Skeletal muscle tissue (tissue), 4 donors: Measurements from ENCODE around the gene NEUROG1. TPM values are rescaled to one million over a fixed set of nuclear protein-coding genes. Genes with fewer than 3 reads are reported as not detected.
"Not testable (repeated sequence)": the region's sequence is repeated elsewhere in the genome, so short reads cannot be mapped to it uniquely, and the experiment has no call there.

ENCODE experiments used
- H3K27ac ChIP-seq: one replicate; pipeline ENCODE4 v1.7.0; 2013; ENCODE audit warnings: mild to moderate bottlenecking, low read depth, low read length, inconsistent platforms
- H3K27me3 ChIP-seq, 3 donors: one replicate each; pipeline ENCODE4 v1.7.0; 2013; ENCODE audit warnings: low read length in 3 of 3; ENCODE audit not compliant: control insufficient read depth in 3 of 3, insufficient read depth in 3 of 3
- H3K36me3 ChIP-seq, 3 donors: one replicate each; pipeline ENCODE4 v1.7.0; 2013; ENCODE audit warnings: low read length in 3 of 3; ENCODE audit not compliant: control insufficient read depth in 3 of 3, insufficient read depth in 3 of 3
- H3K4me1 ChIP-seq, 3 donors: one replicate each; pipeline ENCODE4 v1.7.0; 2013; ENCODE audit warnings: low read length in 3 of 3, mild to moderate bottlenecking in 3 of 3; ENCODE audit not compliant: control insufficient read depth in 3 of 3, insufficient read depth in 3 of 3
- H3K4me3 ChIP-seq, 3 donors: one replicate each; pipeline ENCODE4 v1.7.0; 2013; ENCODE audit warnings: low read length in 3 of 3
- H3K9ac ChIP-seq, 3 donors: one replicate each; pipeline ENCODE4 v1.7.0; 2013; ENCODE audit warnings: low read length in 3 of 3, mild to moderate bottlenecking in 3 of 3, moderate library complexity in 2 of 3, low read depth in 1 of 3
- H3K9me3 ChIP-seq, 3 donors: one replicate each; pipeline ENCODE4 v1.7.0; 2013; ENCODE audit warnings: low read length in 3 of 3; ENCODE audit not compliant: control insufficient read depth in 3 of 3
- total RNA-seq: library from RNA; depleted of rRNA; stranded (reverse); fragments of >200 nt; gene quantifications from one replicate; pipeline ENCODE4 v1.2.3, GENCODE V29; 2014
- donor health status: Osteomylitis.

Gene NEUROG1
- total RNA-seq, 1 donor from 2014 or later: not detected

DNA sequence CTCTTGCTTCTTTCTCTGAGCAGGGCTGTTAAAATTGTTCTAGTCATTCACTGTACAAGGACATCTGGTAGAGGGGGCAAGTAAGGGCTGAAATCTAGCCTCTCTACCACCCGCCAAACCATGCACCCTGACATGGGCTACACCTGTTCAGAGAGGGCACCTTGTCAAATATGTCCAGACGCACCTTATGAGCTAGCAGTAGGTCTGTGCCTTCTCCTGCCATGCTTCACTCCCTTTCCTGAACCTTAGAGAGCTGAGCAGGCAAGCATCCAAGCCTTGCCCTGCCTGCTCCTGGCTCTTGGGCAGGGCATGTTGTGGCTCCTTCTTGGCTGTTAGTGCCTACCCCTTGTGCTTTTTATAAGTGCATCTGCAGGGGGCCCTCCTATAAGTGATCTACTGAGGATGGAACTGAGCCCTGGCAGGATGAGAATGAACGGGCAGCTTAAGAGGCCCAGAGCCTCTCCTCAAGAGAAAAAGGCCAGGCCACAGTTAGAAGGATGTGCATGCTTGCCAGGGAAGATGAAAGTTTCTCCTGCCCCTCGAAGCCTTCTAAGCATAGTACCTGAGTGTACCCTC, 3.8 kb upstream of the NEUROG1 start:
- Histone ChIP-seq H3K4me1 (peaks cover 0 to 23% (median 11%) of the 10 kb centered on the region in 3 donors), H3K4me3 (no peak overlapping the region), H3K9me3 (peaks cover 0 to 8% (median 4%) of the 10 kb centered on the region in 3 donors), H3K36me3 (no peaks in the 10 kb centered on the region), H3K27ac (no peak overlapping the region), H3K9ac (no peak overlapping the region), H3K27me3 (peaks cover 78 to 93% (median 79%) of the 10 kb centered on the region in 3 donors)

DNA sequence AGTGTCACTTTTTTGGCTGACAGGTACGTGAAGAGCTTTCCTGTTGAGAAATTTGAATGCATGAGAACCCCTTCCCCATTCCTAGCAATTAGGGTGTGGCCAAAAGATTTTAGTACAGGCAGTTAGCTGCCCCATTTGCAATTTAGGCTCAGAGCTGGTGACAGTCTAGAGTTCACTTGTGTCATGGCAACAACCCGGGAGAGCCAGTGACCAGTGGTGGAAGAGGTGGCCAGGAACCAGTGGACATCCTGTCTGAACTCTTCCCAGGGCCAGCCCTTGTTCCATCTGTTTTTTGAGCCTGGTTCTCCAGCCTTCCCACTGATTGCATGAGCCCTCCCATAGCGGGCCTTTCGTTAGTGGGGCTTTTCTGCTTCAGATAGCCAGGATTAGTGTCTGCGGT, 2.5 kb upstream of the NEUROG1 start:
- Histone ChIP-seq H3K27ac (no peak overlapping the region), H3K4me3 (no peak overlapping the region), H3K36me3 (no peaks in the 10 kb centered on the region), H3K27me3 (peaks cover 78 to 94% (median 79%) of the 10 kb centered on the region in 3 donors), H3K9me3 (peaks cover 0 to 8% (median 4%) of the 10 kb centered on the region in 3 donors), H3K9ac (no peak overlapping the region), H3K4me1 (peaks cover 0 to 10% (median 5%) of the 10 kb centered on the region in 3 donors)

DNA sequence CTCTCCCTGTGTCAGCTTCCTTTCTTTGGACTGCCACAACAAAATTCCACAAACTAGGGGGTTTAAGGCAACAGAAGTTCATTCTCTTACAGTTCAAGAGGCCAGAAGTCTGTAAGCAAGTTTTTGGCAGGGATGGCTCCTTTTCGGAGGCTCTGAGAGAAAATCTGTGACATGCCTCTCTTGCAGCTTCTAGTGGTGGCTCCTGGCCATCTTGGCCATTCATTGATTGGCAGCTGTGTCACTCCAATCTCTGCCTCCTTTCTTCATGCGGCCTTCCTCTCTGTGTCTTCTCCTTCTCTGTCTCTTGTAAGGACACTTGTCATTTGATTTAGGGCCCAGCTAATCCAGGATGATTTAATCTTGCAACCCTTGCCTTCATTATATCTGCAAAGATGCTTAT, 2.0 kb upstream of the NEUROG1 start:
- H3K36me3 ChIP-seq: no peaks in the 10 kb centered on the region
- peaks cover 82 to 93% (median 83%) of the 10 kb centered on the region in 3 donors for H3K27me3 ChIP-seq
- H3K4me3 ChIP-seq: no peak overlapping the region
- H3K27ac ChIP-seq: no peak overlapping the region
- H3K4me1 ChIP-seq: peaks cover 0 to 9% (median 5%) of the 10 kb centered on the region in 3 donors
- H3K9ac ChIP-seq: no peak overlapping the region
- peaks cover 0 to 8% (median 4%) of the 10 kb centered on the region in 3 donors for H3K9me3 ChIP-seq

DNA sequence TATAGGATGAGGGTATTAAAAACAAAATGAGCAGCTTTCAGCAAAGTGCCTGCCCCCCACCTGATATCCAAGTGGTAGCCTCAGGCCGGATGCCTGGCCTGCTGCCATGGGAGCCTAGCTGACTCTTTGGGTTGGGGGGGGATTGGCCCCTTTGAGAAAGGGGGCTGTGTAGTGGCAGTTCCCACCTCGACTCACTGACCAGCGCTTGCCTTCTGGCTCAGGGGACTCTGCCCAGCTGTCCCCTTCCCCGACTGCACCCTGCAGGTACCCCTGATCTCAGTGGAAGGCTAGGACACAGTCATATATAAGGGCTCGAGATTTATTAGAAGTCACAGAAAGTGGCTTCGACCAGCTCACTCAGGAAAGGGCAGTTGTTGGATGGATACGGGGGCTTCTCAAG, 1.5 kb upstream of the NEUROG1 start:
- Histone ChIP-seq H3K9me3 (peaks cover 0 to 8% (median 4%) of the 10 kb centered on the region in 3 donors), H3K27me3 (peaks cover 86 to 95% (median 87%) of the 10 kb centered on the region in 3 donors), H3K9ac (no peak overlapping the region), H3K4me3 (no peak overlapping the region), H3K36me3 (no peaks in the 10 kb centered on the region), H3K4me1 (peaks cover 0 to 9% (median 5%) of the 10 kb centered on the region in 3 donors), H3K27ac (no peak overlapping the region)

DNA sequence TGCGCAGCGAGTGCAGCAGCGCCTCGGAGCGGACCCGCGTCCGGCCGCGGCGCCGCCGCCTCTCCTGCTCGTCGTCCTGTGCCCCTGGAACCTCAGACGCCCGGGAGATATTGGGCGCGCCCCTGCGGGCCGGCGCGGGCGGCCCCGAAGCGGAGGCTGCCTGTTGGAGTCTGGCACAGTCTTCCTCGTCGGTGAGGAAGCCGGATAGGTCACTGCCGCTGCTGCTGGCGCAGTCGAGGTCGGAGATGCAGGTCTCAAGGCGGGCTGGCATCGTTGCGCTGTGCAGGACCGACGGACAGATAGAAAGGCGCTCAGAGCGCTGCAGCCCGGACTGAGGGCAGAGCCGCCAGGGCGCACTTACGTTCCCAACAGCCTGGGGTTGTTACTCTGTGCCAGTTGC, 344 bp downstream of the NEUROG1 start:
- Histone ChIP-seq H3K9ac (no peak overlapping the region), H3K9me3 (peaks cover 0 to 8% (median 4%) of the 10 kb centered on the region in 3 donors), H3K36me3 (no peaks in the 10 kb centered on the region), H3K27me3 (peaks cover 86 to 90% (median 86%) of the 10 kb centered on the region in 3 donors), H3K4me3 (peak overlapping the region in 1 of 3 donors; percentile 27), H3K4me1 (peaks cover 0 to 9% (median 5%) of the 10 kb centered on the region in 3 donors), H3K27ac (no peak overlapping the region)

DNA sequence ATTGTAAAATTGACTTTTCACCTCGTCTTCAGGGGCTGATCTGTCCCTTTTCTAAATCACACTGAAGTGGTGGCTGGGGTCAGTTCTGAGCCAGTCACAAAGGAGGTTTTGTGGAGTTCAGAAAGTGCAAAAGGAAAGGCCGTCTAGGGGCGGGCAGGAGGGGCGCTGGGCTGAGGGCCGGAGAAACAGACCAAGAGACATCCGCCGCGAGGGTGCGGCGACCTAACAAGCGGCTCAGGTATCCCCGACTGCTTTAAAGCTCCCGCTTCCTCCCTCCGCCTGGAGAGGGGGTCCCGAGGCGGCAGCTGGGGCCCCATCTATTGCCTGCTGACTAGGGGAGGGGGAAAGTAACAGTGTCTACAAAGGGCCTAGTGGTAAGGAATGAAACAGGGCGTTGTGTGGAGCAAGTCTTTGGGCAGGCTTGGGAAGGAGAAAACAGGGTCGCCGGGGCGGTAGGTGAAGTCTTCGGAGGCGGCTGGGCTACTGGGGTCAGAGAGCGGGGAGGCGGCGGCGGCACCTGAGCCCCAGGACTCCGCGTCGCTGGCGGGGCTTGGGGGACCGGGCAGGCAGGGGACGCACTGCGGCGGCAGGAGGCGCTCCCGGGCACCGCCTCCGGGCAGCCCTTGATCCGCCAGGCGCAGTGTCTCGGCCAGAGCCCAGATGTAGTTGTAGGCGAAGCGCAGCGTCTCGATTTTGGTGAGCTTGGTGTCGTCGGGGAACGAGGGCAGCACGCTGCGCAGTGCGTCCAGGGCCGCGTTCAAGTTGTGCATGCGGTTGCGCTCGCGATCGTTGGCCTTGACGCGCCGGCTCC, 950 bp downstream of the NEUROG1 start:
- Histone ChIP-seq H3K36me3 (no peaks in the 10 kb centered on the region), H3K4me3 (peak overlapping the region in 1 of 3 donors; percentile 27), H3K9me3 (peaks cover 0 to 8% (median 4%) of the 10 kb centered on the region in 3 donors), H3K27ac (no peak overlapping the region), H3K4me1 (peaks cover 0 to 9% (median 5%) of the 10 kb centered on the region in 3 donors), H3K9ac (no peak overlapping the region), H3K27me3 (peaks cover 80 to 83% (median 81%) of the 10 kb centered on the region in 3 donors)

DNA sequence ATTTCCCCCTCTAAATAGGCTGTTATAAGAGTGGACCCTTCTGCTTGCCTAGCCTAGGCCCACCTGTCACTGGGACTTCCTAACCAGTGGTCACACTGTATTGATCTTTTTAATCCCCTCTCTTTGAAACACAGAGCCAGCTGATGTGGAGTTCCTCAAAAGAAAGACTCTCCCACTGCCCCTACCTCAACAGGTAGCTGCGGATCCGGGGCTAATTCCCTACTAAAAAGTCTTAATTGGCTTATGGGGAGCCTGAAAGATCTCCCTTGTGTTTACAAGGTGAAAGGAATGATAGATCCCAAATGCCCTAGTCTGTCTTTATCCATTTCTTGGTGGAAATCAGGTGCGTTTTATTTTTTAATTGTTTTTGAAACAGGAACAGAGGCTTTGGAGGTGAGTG, 2.0 kb downstream of the NEUROG1 start:
- Histone ChIP-seq H3K36me3 (no peaks in the 10 kb centered on the region), H3K9ac (no peak overlapping the region), H3K9me3 (peaks cover 0 to 8% (median 4%) of the 10 kb centered on the region in 3 donors), H3K27me3 (peaks cover 71 to 74% (median 73%) of the 10 kb centered on the region in 3 donors), H3K27ac (no peak overlapping the region), H3K4me3 (no peak overlapping the region), H3K4me1 (peaks cover 0 to 9% (median 5%) of the 10 kb centered on the region in 3 donors)

DNA sequence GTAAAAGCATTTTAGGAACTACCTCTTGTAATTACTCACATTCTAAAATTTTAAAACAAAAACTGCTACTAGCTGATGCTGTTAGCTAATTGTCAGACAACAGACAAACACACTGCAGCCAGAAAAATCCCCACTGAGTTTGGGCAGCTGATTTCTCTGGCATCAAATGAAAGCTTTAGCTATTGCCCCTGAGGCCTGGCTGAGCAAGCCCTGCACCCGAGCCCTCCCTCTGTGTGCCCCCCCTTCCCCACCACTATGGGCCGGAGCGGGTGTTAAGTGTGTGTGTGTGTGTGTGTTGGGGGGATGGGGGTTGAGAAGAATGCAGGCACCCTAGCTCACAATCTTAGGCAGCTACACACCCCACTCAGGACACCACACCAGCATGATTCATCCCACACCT, 2.4 kb downstream of the NEUROG1 start:
- H3K9ac ChIP-seq: no peak overlapping the region
- no peak overlapping the region for H3K4me3 ChIP-seq
- peaks cover 0 to 6% (median 4%) of the 10 kb centered on the region in 3 donors for H3K9me3 ChIP-seq
- no peak overlapping the region for H3K27ac ChIP-seq
- H3K36me3 ChIP-seq: no peaks in the 10 kb centered on the region
- peaks cover 0 to 9% (median 5%) of the 10 kb centered on the region in 3 donors for H3K4me1 ChIP-seq
- peaks cover 68 to 71% (median 69%) of the 10 kb centered on the region in 3 donors for H3K27me3 ChIP-seq

DNA sequence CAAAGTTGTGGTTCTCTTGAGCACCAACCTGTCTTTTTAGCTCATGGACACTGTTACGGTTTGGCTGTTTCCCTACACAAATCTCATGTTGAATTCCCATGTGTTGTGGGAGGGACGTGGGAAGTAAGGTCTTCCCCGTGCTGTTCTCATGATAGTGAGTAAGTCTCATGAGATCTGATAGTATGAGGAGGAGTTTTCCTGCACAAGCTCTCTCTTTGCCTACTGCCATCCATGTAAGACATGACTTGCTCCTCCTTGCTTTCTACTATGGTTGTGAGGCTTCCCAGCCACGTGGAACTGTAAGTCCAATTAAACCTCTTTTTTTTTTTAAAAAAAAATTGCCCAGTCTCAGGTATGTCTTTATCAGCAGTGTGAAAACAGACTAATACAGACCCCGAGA, 6.2 kb downstream of the NEUROG1 start:
- H3K27me3 ChIP-seq: peaks cover 34 to 38% (median 37%) of the 10 kb centered on the region in 3 donors
- not testable (repeated sequence) for H3K4me3 ChIP-seq, H3K36me3 ChIP-seq, H3K9me3 ChIP-seq, H3K4me1 ChIP-seq, H3K9ac ChIP-seq, H3K27ac ChIP-seq

DNA sequence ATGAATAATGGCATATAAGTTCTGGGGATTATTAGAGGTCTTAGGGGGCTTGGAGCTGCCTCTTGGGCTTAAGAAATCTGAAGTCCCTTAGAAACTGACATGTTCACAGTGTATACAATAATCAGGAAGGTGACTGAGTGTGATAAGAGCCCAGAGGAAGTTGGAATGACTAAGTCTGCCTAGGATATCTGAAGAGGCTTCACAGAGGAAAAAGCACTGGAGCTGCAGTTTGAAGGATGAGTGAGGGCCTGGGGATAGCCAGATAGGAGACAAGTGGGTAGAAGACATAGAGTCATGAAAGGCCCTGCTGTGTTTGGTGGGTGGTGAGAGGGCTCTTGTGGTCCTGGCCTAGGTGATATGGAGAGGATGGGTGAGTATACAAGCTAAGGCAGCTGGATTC, 8.8 kb downstream of the NEUROG1 start:
- H3K4me3 ChIP-seq: no peak overlapping the region
- peaks cover 9 to 15% (median 14%) of the 10 kb centered on the region in 3 donors for H3K27me3 ChIP-seq
- no peaks in the 10 kb centered on the region for H3K36me3 ChIP-seq
- H3K9ac ChIP-seq: no peak overlapping the region
- H3K9me3 ChIP-seq: no peaks in the 10 kb centered on the region
- H3K4me1 ChIP-seq: no peaks in the 10 kb centered on the region
- no peak overlapping the region for H3K27ac ChIP-seq
